ENCODE results near the gene TM9SF1. TPM values are rescaled to one million over a fixed set of nuclear protein-coding genes. Genes with fewer than 3 reads are reported as not detected.
A peak's percentile ranks its signal among the peaks of the same experiment; 100 is the strongest.

Gene TM9SF1
- total and polyA plus RNA-seq, 3 donors from 2014 or later = 45.0 to 53.2 (median 50.0) TPM

GRCh38 chr14:24188251-24189058 is 6.8 kb downstream of the TM9SF1 start, which contains the start of gene IPO4:
Gene IPO4, minus strand, starts transcription at chr14:24188816. Its CDS starts 29 bp downstream, at chr14:24188787.
- WGBS, 2 donors = 0% methylated on average over 42 to 64 of the region's 65 CpGs
- intact Hi-C loops (cut with DNase I; ENCODE audit: low total_unique reads) = no loop called here
- peaks cover 9% of the 10 kb centered on the region for H3K4me1 ChIP-seq
- peak within 1 kb of the TSS in 1 of 2 donors; percentile 52 for H3K27ac ChIP-seq
- TF ChIP-seq, protein P1, sequence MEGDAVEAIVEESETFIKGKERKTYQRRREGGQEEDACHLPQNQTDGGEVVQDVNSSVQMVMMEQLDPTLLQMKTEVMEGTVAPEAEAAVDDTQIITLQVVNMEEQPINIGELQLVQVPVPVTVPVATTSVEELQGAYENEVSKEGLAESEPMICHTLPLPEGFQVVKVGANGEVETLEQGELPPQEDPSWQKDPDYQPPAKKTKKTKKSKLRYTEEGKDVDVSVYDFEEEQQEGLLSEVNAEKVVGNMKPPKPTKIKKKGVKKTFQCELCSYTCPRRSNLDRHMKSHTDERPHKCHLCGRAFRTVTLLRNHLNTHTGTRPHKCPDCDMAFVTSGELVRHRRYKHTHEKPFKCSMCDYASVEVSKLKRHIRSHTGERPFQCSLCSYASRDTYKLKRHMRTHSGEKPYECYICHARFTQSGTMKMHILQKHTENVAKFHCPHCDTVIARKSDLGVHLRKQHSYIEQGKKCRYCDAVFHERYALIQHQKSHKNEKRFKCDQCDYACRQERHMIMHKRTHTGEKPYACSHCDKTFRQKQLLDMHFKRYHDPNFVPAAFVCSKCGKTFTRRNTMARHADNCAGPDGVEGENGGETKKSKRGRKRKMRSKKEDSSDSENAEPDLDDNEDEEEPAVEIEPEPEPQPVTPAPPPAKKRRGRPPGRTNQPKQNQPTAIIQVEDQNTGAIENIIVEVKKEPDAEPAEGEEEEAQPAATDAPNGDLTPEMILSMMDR (IDR thresholded peaks at IDR 0.05) = no peak
- no peak for TF ChIP-seq POLR2A (IDR thresholded peaks at IDR 0.05)
- H3K4me3 ChIP-seq = peak within 1 kb of the TSS; percentile 55 to 76
- no peaks in the 10 kb centered on the region for H3K36me3 ChIP-seq (ENCODE audit: low read depth, missing control alignments)
- no peaks in the 10 kb centered on the region for H3K9me3 ChIP-seq
- H3K27me3 ChIP-seq = no peaks in the 10 kb centered on the region
- peak; percentile 98 for DNase-seq

- Histone ChIP-seq H3K9me3 (no peaks in the 10 kb centered on the region), H3K27ac (peak overlapping the region in 1 of 2 donors; percentile 44), H3K4me3 (no peak overlapping the region), H3K4me1 (peaks cover 9% of the 10 kb centered on the region), H3K36me3 (ENCODE audit: low read depth, missing control alignments) (no peaks in the 10 kb centered on the region), H3K27me3 (no peaks in the 10 kb centered on the region)
- 87 to 92% methylated on average over 2 of the region's 2 CpGs for WGBS, 2 donors
- no peak for DNase-seq
- TF ChIP-seq, protein P1 (IDR thresholded peaks at IDR 0.05) = no peak
- no peak for TF ChIP-seq POLR2A (IDR thresholded peaks at IDR 0.05)
- intact Hi-C loops (cut with DNase I; ENCODE audit: low total_unique reads) = no loop called here
These were observed 7.7 kb downstream of the TM9SF1 start for GRCh38 chr14:24187539-24187915.

- WGBS, 2 donors = 93 to 94% methylated on average over 10 of the region's 10 CpGs
- no peak overlapping the region for H3K4me3 ChIP-seq
- H3K27ac ChIP-seq = no peak overlapping the region
- H3K4me1 ChIP-seq = peaks cover 9% of the 10 kb centered on the region
- no peak for TF ChIP-seq POLR2A (IDR thresholded peaks at IDR 0.05)
- TF ChIP-seq, protein P1 (IDR thresholded peaks at IDR 0.05) = no peak
- no peaks in the 10 kb centered on the region for H3K27me3 ChIP-seq
- H3K36me3 ChIP-seq (ENCODE audit: low read depth, missing control alignments) = no peaks in the 10 kb centered on the region
- H3K9me3 ChIP-seq = no peaks in the 10 kb centered on the region
- intact Hi-C loops (cut with DNase I; ENCODE audit: low total_unique reads) = no loop called here
- no peak for DNase-seq
These were observed 8.3 kb downstream of the TM9SF1 start for GRCh38 chr14:24186831-24187538.

GRCh38 chr14:24185741-24186140 is 9.5 kb downstream of the TM9SF1 start:
- no peaks in the 10 kb centered on the region for H3K27me3 ChIP-seq
- H3K4me1 ChIP-seq = peaks cover 9% of the 10 kb centered on the region
- WGBS, 2 donors = 94 to 97% methylated on average over 11 of the region's 11 CpGs
- H3K4me3 ChIP-seq = no peak overlapping the region
- intact Hi-C loops (cut with DNase I; ENCODE audit: low total_unique reads) = no loop called here
- TF ChIP-seq, protein P1 (IDR thresholded peaks at IDR 0.05) = no peak
- TF ChIP-seq POLR2A (IDR thresholded peaks at IDR 0.05) = no peak
- no peak for DNase-seq
- no peak overlapping the region for H3K27ac ChIP-seq
- no peaks in the 10 kb centered on the region for H3K9me3 ChIP-seq
- no peaks in the 10 kb centered on the region for H3K36me3 ChIP-seq (ENCODE audit: low read depth, missing control alignments)

Data from testis (tissue), 3 donors.